ENCODE measurements around the gene HEY2.

GRCh38 chr6:125738276-125738675 is 11.2 kb upstream of the HEY2 start:
- TF ChIP-seq MAX (IDR thresholded peaks at IDR 0.05) (no peak), RAD21 (IDR thresholded peaks at IDR 0.05) (no peak), HNF4G (IDR thresholded peaks at IDR 0.05) (no peak), YY1 (IDR thresholded peaks at IDR 0.05) (no peak)

Measured in liver (tissue), 2 donors.